ENCODE results near the gene ISG20L2. TPM values are rescaled to one million over a fixed set of nuclear protein-coding genes. Genes with fewer than 3 reads are reported as not detected.

Gene ISG20L2
- polyA plus RNA-seq, 3 donors, result 17.2 to 23.5 (median 18.1) TPM

Other genes starting within 250 kb of the ISG20L2 start
- 10 to 100 TPM in 1 of 3 donors, 1 to 10 TPM in 2; 4.5 to 66.4 (median 8.0) TPM for gene MEF2D, start 228.0 kb downstream of the ISG20L2 start, polyA plus RNA-seq
- gene IQGAP3, start 156.2 kb downstream of the ISG20L2 start, polyA plus RNA-seq, result under 1 TPM in 2 of 3 donors, not detected in 1; 0.03 to 0.24 TPM
- gene TTC24, start 149.0 kb downstream of the ISG20L2 start, polyA plus RNA-seq, result under 1 TPM in 2 of 3 donors, not detected in 1; 0.14 to 0.31 TPM
- 10 to 100 TPM; 23.7 to 81.7 (median 54.9) TPM for gene NAXE, start 137.0 kb downstream of the ISG20L2 start, polyA plus RNA-seq
- 1 to 10 TPM; 2.6 to 5.3 (median 4.9) TPM for gene GPATCH4, start 127.3 kb downstream of the ISG20L2 start, polyA plus RNA-seq
- not detected for gene HAPLN2, start 109.4 kb downstream of the ISG20L2 start, polyA plus RNA-seq
- gene BCAN, start 86.6 kb downstream of the ISG20L2 start, polyA plus RNA-seq, result not detected
- not detected for gene NES, start 51.4 kb downstream of the ISG20L2 start, polyA plus RNA-seq
- gene CRABP2, start 23.2 kb downstream of the ISG20L2 start, polyA plus RNA-seq, result 1 to 10 TPM in 1 of 3 donors, under 1 TPM in 1, not detected in 1; 0.23 to 1.8 TPM
- 10 to 100 TPM in 1 of 3 donors, 1 to 10 TPM in 2; 4.6 to 49.3 (median 4.8) TPM for gene METTL25B, start 297 bp downstream of the ISG20L2 start, polyA plus RNA-seq
- gene MRPL24, start 12.3 kb upstream of the ISG20L2 start, polyA plus RNA-seq, result 10 to 100 TPM; 28.7 to 47.0 (median 38.4) TPM
- 10 to 100 TPM; 23.9 to 92.4 (median 49.9) TPM for gene HDGF, start 22.9 kb upstream of the ISG20L2 start, polyA plus RNA-seq
- 10 to 100 TPM; 26.7 to 37.1 (median 29.6) TPM for gene PRCC, start 38.8 kb upstream of the ISG20L2 start, polyA plus RNA-seq
- gene SH2D2A, start 88.1 kb upstream of the ISG20L2 start, polyA plus RNA-seq, result under 1 TPM in 2 of 3 donors, not detected in 1; 0.17 to 0.20 TPM
- gene INSRR, start 130.4 kb upstream of the ISG20L2 start, polyA plus RNA-seq, result not detected
- under 1 TPM in 1 of 3 donors, not detected in 2; 0.03 TPM for gene NTRK1, start 132.1 kb upstream of the ISG20L2 start, polyA plus RNA-seq
- not detected for gene PEAR1, start 165.0 kb upstream of the ISG20L2 start, polyA plus RNA-seq
- not detected for gene LRRC71, start 191.9 kb upstream of the ISG20L2 start, polyA plus RNA-seq